Stomach (tissue), 4 donors: Measurements from ENCODE around the gene BAIAP2L2.

Experiments used
- CTCF ChIP-seq, 7 experiments: fragments of 450-650 bp in 4 of 7; fragments of 200-600 bp in 3 of 7; sonication (generic) in 3 of 7; IDR thresholded peaks; one replicate each; pipeline ENCODE4 v1.5.1; 2016 to 2019; ENCODE audit warnings: antibody characterized with exemption in 7 of 7, control low read depth in 2 of 7, mild to moderate bottlenecking in 1 of 7
- EP300 ChIP-seq: sonication (generic); formaldehyde crosslinking; IDR thresholded peaks from one replicate; pipeline ENCODE4 v1.6.1; 2017; ENCODE audit warnings: antibody characterized with exemption
- POLR2A ChIP-seq, 4 donors: fragments of 450-650 bp; IDR thresholded peaks; one replicate each; pipeline ENCODE4 v1.6.1; 2016; ENCODE audit warnings: antibody characterized with exemption in 4 of 4, control low read depth in 2 of 4, mild to moderate bottlenecking in 1 of 4, moderate library complexity in 1 of 4
- POLR2AphosphoS5 ChIP-seq, 3 donors: sonication (generic); formaldehyde crosslinking; IDR thresholded peaks; one replicate each; pipeline ENCODE4 v1.6.1; 2016; ENCODE audit warnings: antibody characterized with exemption in 3 of 3

- TF ChIP-seq POLR2AphosphoS5 (IDR thresholded peaks at IDR 0.05) (no peak), CTCF (IDR thresholded peaks at IDR 0.05) (no peak), POLR2A (IDR thresholded peaks at IDR 0.05) (no peak), EP300 (no peak)
Measured at GRCh38 chr22:38036392-38037062, 74.0 kb downstream of the BAIAP2L2 start.
